K562 (cell line): ENCODE results near the gene ZNF462. TPM values are rescaled to one million over a fixed set of nuclear protein-coding genes. Genes with fewer than 3 reads are reported as not detected.

Source experiments
- ATAC-seq: fragments of 200-7000 bp; cut with Tn5 transposase; 3 replicates; pipeline ENCODE4 v1.9.1; 2020; ENCODE audit warnings: moderate library complexity
- BruUV-seq: library from RNA; stranded (reverse); fragments of 400-500 nt; replicated peaks from 2 replicates; lab custom pipeline; 2021; lab: Mats Ljungman, UMichigan
- CTCF ChIA-PET: fragments of 300-600 bp; formaldehyde crosslinking; extraction: SDS; loops from one replicate; lab custom pipeline; 2021; ENCODE audit warnings: low intra/inter-chr PET ratio; lab: Yijun Ruan, JAX
- POLR2A ChIA-PET: fragments of 300-600, 350-650 bp; sonication (Branson Sonifier 250); formaldehyde crosslinking; extraction: SDS; loops from one replicate; lab custom pipeline; 2021; ENCODE audit warnings: antibody characterized with exemption, inconsistent platforms; lab: Yijun Ruan, JAX
- DNase-seq, 4 experiments: peaks; one replicate each; pipeline versions ENCODE4 v3.0.0 to v3.0.0-alpha.2; 2011 to 2018; ENCODE audit warnings: low spot score in 3 of 4, mixed read lengths in 3 of 4; ENCODE audit errors: extremely low read depth in 1 of 4
- FAIRE-seq: peaks from 2 replicates; lab custom pipeline; 2011; peaks lifted over from hg19 to GRCh38; lab: Jason Lieb, UNC
- H2AFZ ChIP-seq: 2 replicates; pipeline ENCODE4 v1.6.0; 2011; ENCODE audit warnings: low read depth, low read length, control low read depth, inconsistent platforms
- H3K27ac ChIP-seq: fragments of 200-600 bp; 3 replicates; pipeline ENCODE4 v1.8.0; 2011; ENCODE audit warnings: low read depth, mild to moderate bottlenecking, control low read depth, inconsistent platforms, low read length, moderate library complexity, mixed read lengths; ENCODE audit errors: extremely low read depth
- H3K27me3 ChIP-seq, 2 experiments: fragments of 300-600 bp in 1 of 2; 2 replicates in 1 of 2; 3 replicates in 1 of 2; pipeline versions ENCODE4 v1.6.0 to v1.8.0; 2011; ENCODE audit warnings: inconsistent platforms in 2 of 2, low read length in 2 of 2, mild to moderate bottlenecking in 1 of 2, mixed read lengths in 1 of 2, moderate library complexity in 1 of 2; ENCODE audit not compliant: control insufficient read depth in 2 of 2, insufficient read depth in 2 of 2
- H3K36me3 ChIP-seq: fragments of 300-600 bp; 3 replicates; pipeline ENCODE4 v1.8.0; 2011; ENCODE audit warnings: mild to moderate bottlenecking, low read length, inconsistent platforms; ENCODE audit not compliant: control insufficient read depth, insufficient read depth
- H3K4me1 ChIP-seq, 2 experiments: fragments of 200-600 bp in 1 of 2; replicated peaks in 1 of 2; 2 replicates in 1 of 2; 3 replicates in 1 of 2; pipeline versions ENCODE4 v1.5.1 to v1.8.0; 2011; ENCODE audit warnings: inconsistent platforms in 2 of 2, low read length in 2 of 2, mild to moderate bottlenecking in 1 of 2, mixed read lengths in 1 of 2, moderate library complexity in 1 of 2; ENCODE audit not compliant: control insufficient read depth in 2 of 2, insufficient read depth in 2 of 2
- H3K4me2 ChIP-seq: 2 replicates; pipeline ENCODE4 v1.6.1; 2011; ENCODE audit warnings: low read length, control low read depth, inconsistent platforms, mixed read lengths; ENCODE audit not compliant: insufficient read depth
- H3K4me3 ChIP-seq: fragments of 200-600 bp; sonication (generic), shearing (Covaris generic); 2 replicates; pipeline ENCODE4 v1.5.1; 2016; ENCODE audit warnings: control low read depth, inconsistent platforms
- H3K79me2 ChIP-seq: fragments of 200-600 bp; 3 replicates; pipeline ENCODE4 v1.8.0; 2011; ENCODE audit warnings: low read length, inconsistent platforms; ENCODE audit not compliant: control insufficient read depth, insufficient read depth
- H3K9ac ChIP-seq, 2 experiments: 2 replicates each; pipeline versions ENCODE4 v1.6.0 to v1.6.1; 2011; ENCODE audit warnings: low read depth in 2 of 2, low read length in 2 of 2, control low read depth in 1 of 2, inconsistent platforms in 1 of 2, mild to moderate bottlenecking in 1 of 2, mixed read lengths in 1 of 2; ENCODE audit not compliant: insufficient read depth in 1 of 2
- H3K9me1 ChIP-seq: one replicate; pipeline ENCODE4 v1.6.0; 2011; ENCODE audit warnings: inconsistent platforms, mild to moderate bottlenecking, low read length, moderate library complexity; ENCODE audit not compliant: control insufficient read depth, insufficient read depth
- H3K9me3 ChIP-seq: replicated peaks from 2 replicates; pipeline ENCODE4 v1.5.1; 2011; ENCODE audit warnings: low read depth, low read length, inconsistent platforms; ENCODE audit not compliant: control insufficient read depth, insufficient read depth
- H4K20me1 ChIP-seq: replicated peaks from 2 replicates; pipeline ENCODE4 v1.6.1; 2011; ENCODE audit warnings: low read length, inconsistent platforms, mixed read lengths; ENCODE audit not compliant: control insufficient read depth, insufficient read depth
- C11orf30 ChIP-seq: fragments of 450-650 bp; IDR thresholded peaks from 2 replicates; pipeline ENCODE4 v1.6.1; 2016; ENCODE audit warnings: low read depth, mild to moderate bottlenecking
- CHD4 ChIP-seq: fragments of 200-600 bp; sonication (generic); IDR thresholded peaks from 3 replicates; pipeline ENCODE4 v1.6.1; 2012; ENCODE audit warnings: low read depth, mild to moderate bottlenecking, mixed read lengths, low read length, inconsistent platforms; ENCODE audit not compliant: insufficient read depth, insufficient replicate concordance, poor library complexity, severe bottlenecking
- ID3 ChIP-seq, 2 experiments: fragments of 250-450 bp in 1 of 2; fragments of 450-650 bp in 1 of 2; sonication (Bioruptor Pico) in 1 of 2; IDR thresholded peaks; 2 replicates each; pipeline versions ENCODE4 v1.6.1 to v1.8.0; 2016 to 2021; ENCODE audit warnings: mild to moderate bottlenecking in 2 of 2, moderate library complexity in 2 of 2, missing compliant biosample characterization in 1 of 2, missing genetic modification characterization in 1 of 2
- KDM1A ChIP-seq, 2 experiments: fragments of 450-650 bp; IDR thresholded peaks; 2 replicates each; pipeline ENCODE4 v1.6.1; 2016; ENCODE audit warnings: mild to moderate bottlenecking in 2 of 2
- KLF1 ChIP-seq: fragments of 450-650 bp; IDR thresholded peaks from 2 replicates; pipeline ENCODE4 v1.6.1; 2016; ENCODE audit warnings: missing genetic modification characterization, missing compliant biosample characterization
- MAFG ChIP-seq: fragments of 450-650 bp; conservative IDR thresholded peaks from 2 replicates; pipeline ENCODE4 v1.6.1; 2016; ENCODE audit warnings: missing genetic modification characterization, missing compliant biosample characterization
- MTA1 ChIP-seq: fragments of 450-650 bp; IDR thresholded peaks from 2 replicates; pipeline ENCODE4 v1.6.1; 2017; ENCODE audit warnings: borderline replicate concordance
- NONO ChIP-seq, 2 experiments: fragments of 200-400 bp in 1 of 2; fragments of 450-650 bp in 1 of 2; formaldehyde crosslinking in 1 of 2; IDR thresholded peaks; 2 replicates each; pipeline ENCODE4 v1.6.1; 2017; ENCODE audit warnings: low read depth in 2 of 2, mild to moderate bottlenecking in 2 of 2, moderate library complexity in 2 of 2, low read length in 1 of 2
- OTX1 ChIP-seq: fragments of 450-650 bp; formaldehyde crosslinking; IDR thresholded peaks from 2 replicates; pipeline ENCODE4 v1.4.0; 2022; ENCODE audit warnings: mild to moderate bottlenecking
- PKNOX1 ChIP-seq: fragments of 450-650 bp; IDR thresholded peaks from 2 replicates; pipeline ENCODE4 v1.6.1; 2016
- ZNF431 ChIP-seq: sonication (generic); formaldehyde crosslinking; IDR thresholded peaks from 2 replicates; pipeline ENCODE4 v1.8.0; 2022; ENCODE audit warnings: mild to moderate bottlenecking, missing genetic modification reagents
- WGBS: fragments of 100-300 bp; shearing (Covaris generic); methylation state at CpG from one replicate; pipeline ENCODE4 v1.1.6; 2016; ENCODE audit warnings: low coverage, mixed read lengths; ENCODE audit not compliant: insufficient coverage; ENCODE audit errors: missing lambda C conversion rate; 5-methylcytosine and 5-hydroxymethylcytosine counted together
- in situ Hi-C: fragments of 300-500 bp; cut with MboI; formaldehyde crosslinking; loops from 4 replicates; pipeline ENCODE4 v1.15.0; 2018; ENCODE audit warnings: inconsistent platforms, mixed read lengths
- intact Hi-C: fragments of 100-400 bp; cut with micrococcal nuclease; formaldehyde crosslinking; loops from 2 replicates; pipeline ENCODE4 v1.14.2; 2022
- polyA plus RNA-seq, 8 experiments: library from polyadenylated mRNA; depleted of rRNA in 4 of 8; stranded (reverse) in 5 of 8; unstranded in 3 of 8; fragments of >200 nt; fragmentation: Nextera tagmentation in 2 of 8; fragmentation: Illumina TruSeq in 1 of 8; extraction: Ambion mirVana in 2 of 8; extraction: Trizol in 1 of 8; gene quantifications; 2 replicates each; pipeline versions ENCODE4 v1.2.1 to v1.2.3, GENCODE V29; 2011 to 2014; ENCODE audit warnings: inconsistent platforms in 1 of 8, missing spikeins in 1 of 8
- total RNA-seq, 7 experiments: library from RNA; depleted of rRNA in 6 of 7; stranded (reverse); fragments of >200 nt in 6 of 7; fragmentation: Illumina TruSeq in 2 of 7; extraction: Trizol in 2 of 7; gene quantifications; 2 replicates each; pipeline versions ENCODE4 v1.2.1 to v1.2.3, GENCODE V29; 2011 to 2021; ENCODE audit warnings: low replicate concordance in 1 of 7

The ZNF462 gene
- total and polyA plus RNA-seq, 9 of the 15 experiments (the other 6 are each of a cell fraction or from before 2014, with no cell fraction given): 0.20 TPM; not detected in 8

GRCh38 chr9:106927916-106928315 is 65.0 kb downstream of the ZNF462 start:
- POLR2A ChIA-PET: no interaction called here
- Histone ChIP-seq H3K4me3 (no peak overlapping the region), H3K27ac (no peak overlapping the region), H3K79me2 (no peaks in the 10 kb centered on the region), H3K9me3 (no peaks in the 10 kb centered on the region), H3K36me3 (no peaks in the 10 kb centered on the region), H3K27me3 (no peaks in the 10 kb centered on the region; a peak in 1 of 5 replicates), H2AFZ (no peak overlapping the region)
- no peak for FAIRE-seq
- in situ Hi-C loops: no loop called here
- ATAC-seq: no peak
- DNase-seq: no peak
- intact Hi-C loops: no loop called here
- TF ChIP-seq CHD4: no peak
- TF ChIP-seq KLF1 (tag): no peak
- no peak for TF ChIP-seq MAFG (tag)
- TF ChIP-seq, all 486 proteins: peak for 0
- H3K9ac ChIP-seq: no peak overlapping the region
- no peaks in the 10 kb centered on the region for H3K4me1 ChIP-seq
- WGBS: 0% methylated on average over 5 of the region's 5 CpGs
- H3K9me1 ChIP-seq: no peaks in the 10 kb centered on the region
- no peaks in the 10 kb centered on the region for H4K20me1 ChIP-seq
- no peak overlapping the region for H3K4me2 ChIP-seq
- no TSS peak for BruUV-seq
- CTCF ChIA-PET: no interaction called here

- Histone ChIP-seq H4K20me1 (no peaks in the 10 kb centered on the region), H3K9ac (no peak overlapping the region), H3K4me2 (no peak overlapping the region), H2AFZ (no peak overlapping the region), H3K36me3 (no peaks in the 10 kb centered on the region), H3K79me2 (no peaks in the 10 kb centered on the region), H3K4me1 (no peaks in the 10 kb centered on the region), H3K9me1 (no peaks in the 10 kb centered on the region), H3K27me3 (no peaks in the 10 kb centered on the region; a peak in 1 of 5 replicates), H3K9me3 (no peaks in the 10 kb centered on the region), H3K27ac (no peak overlapping the region), H3K4me3 (no peak overlapping the region)
- no TSS peak for BruUV-seq
- TF ChIP-seq OTX1 (CRISPR knock-in tag) (no peak), C11orf30 (no peak), KDM1A (IDR thresholded peaks at IDR 0.05) (no peak), MTA1 (no peak), ZNF431 (CRISPR knock-in tag) (no peak), PKNOX1 (no peak), NONO (IDR thresholded peaks at IDR 0.05; ENCODE audit: low read depth in 2 of 2, low read length in 1 of 2) (no peak), ID3 (CRISPR knock-in tag; IDR thresholded peaks at IDR 0.05) (no peak), ID3 (tag; IDR thresholded peaks at IDR 0.05) (no peak)
- no peak for ATAC-seq
- intact Hi-C loops: no loop called here
- POLR2A ChIA-PET: no interaction called here
- CTCF ChIA-PET: no interaction called here
- under 1% methylated on average over 17 of the region's 18 CpGs for WGBS
- no peak for DNase-seq
- in situ Hi-C loops: no loop called here
- no peak for FAIRE-seq
Observed at GRCh38 chr9:106928350-106928749, 65.4 kb downstream of the ZNF462 start.
